ENCODE results near the gene BCAR1.
"Not testable (repeated sequence)": the region's sequence is repeated elsewhere in the genome, so short reads cannot be mapped to it uniquely, and the experiment has no call there.

The BCAR1 gene

DNA sequence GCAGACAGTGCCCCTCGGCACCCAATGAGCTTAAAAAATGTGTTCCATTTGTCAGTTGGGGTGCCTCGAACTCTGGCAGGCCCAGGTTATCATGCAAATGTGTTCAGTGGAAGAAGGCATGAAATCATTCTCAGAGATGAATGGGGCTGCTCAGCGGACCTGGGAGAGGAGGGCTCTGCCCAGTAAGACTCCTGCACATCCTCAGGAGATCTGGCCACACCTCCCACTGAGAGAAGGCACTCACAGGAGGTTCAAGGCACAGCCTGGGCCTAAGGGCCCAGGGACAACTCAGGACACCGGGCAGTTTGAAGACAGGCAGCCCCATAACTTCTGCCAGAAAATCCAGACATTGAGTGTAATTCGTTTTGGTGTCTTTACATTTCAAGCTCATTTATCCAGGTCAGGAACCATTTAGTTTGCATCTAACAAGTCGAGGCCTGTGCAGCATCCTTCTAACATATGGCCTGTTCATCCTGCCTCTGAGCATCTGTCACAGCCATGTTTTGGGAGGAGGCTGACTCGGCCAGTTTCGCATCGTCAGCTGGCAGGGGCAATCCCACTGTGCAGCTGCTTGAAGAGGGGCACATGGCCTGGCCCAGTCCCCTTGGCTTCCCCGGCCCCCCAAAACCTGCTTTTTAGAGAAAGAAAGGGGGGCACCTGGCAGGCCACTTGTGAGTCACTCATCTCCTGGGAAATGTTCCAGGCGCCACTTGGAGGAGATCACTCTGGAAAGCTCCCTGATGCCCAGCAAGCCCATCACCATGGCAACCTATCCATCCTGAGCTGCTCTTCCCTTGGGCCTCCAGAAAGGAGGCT lies 31.2 kb upstream of the BCAR1 start:
- Histone ChIP-seq H2AFZ (ENCODE audit: low read depth) (no peak overlapping the region), H3K79me2 (ENCODE audit: insufficient read depth, low read depth) (no peaks in the 10 kb centered on the region), H3K4me1 (ENCODE audit: low read depth, poor library complexity, severe bottlenecking) (no peaks in the 10 kb centered on the region), H3K9ac (no peak overlapping the region), H3K27ac (no peak overlapping the region), H3K4me3 (IDR thresholded peaks at IDR 0.05; ENCODE audit: insufficient read depth, low read depth, low read length) (no peak overlapping the region), H3K27me3 (ENCODE audit: insufficient read depth, low read depth) (no peaks in the 10 kb centered on the region), H3K36me3 (ENCODE audit: insufficient read depth) (no peaks in the 10 kb centered on the region), H3K4me2 (no peak overlapping the region), H4K20me1 (ENCODE audit: insufficient read depth) (no peaks in the 10 kb centered on the region)
- TF ChIP-seq, protein P1, sequence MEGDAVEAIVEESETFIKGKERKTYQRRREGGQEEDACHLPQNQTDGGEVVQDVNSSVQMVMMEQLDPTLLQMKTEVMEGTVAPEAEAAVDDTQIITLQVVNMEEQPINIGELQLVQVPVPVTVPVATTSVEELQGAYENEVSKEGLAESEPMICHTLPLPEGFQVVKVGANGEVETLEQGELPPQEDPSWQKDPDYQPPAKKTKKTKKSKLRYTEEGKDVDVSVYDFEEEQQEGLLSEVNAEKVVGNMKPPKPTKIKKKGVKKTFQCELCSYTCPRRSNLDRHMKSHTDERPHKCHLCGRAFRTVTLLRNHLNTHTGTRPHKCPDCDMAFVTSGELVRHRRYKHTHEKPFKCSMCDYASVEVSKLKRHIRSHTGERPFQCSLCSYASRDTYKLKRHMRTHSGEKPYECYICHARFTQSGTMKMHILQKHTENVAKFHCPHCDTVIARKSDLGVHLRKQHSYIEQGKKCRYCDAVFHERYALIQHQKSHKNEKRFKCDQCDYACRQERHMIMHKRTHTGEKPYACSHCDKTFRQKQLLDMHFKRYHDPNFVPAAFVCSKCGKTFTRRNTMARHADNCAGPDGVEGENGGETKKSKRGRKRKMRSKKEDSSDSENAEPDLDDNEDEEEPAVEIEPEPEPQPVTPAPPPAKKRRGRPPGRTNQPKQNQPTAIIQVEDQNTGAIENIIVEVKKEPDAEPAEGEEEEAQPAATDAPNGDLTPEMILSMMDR (conservative IDR thresholded peaks at IDR 0.05; ENCODE audit: low read depth, low read length): no peak

DNA sequence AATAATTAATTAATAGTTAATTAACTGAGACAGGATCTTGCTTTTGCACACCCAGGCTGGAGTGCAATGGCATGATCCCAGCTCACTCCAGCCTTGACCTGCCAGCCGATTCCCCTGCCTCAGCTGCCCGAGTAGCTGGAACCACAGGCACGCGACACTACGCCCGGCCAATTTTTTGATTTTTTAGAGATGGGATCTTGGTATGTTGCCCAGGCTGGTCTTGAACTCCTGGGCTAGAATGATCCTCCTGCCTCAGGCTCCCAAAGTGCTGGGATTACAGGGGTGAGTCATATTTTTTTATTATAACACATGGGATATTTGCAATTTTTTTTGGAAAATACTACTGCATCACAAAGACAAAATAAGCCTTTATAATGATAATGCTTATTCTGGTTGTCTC lies 30.4 kb upstream of the BCAR1 start:
- H3K27me3 ChIP-seq (ENCODE audit: insufficient read depth, low read depth): no peaks in the 10 kb centered on the region
- H4K20me1 ChIP-seq (ENCODE audit: insufficient read depth): no peaks in the 10 kb centered on the region
- H3K27ac ChIP-seq: no peak overlapping the region
- H3K9ac ChIP-seq: no peak overlapping the region
- no peak overlapping the region for H3K4me2 ChIP-seq
- no peaks in the 10 kb centered on the region for H3K4me1 ChIP-seq (ENCODE audit: low read depth, poor library complexity, severe bottlenecking)
- no peaks in the 10 kb centered on the region for H3K79me2 ChIP-seq (ENCODE audit: insufficient read depth, low read depth)
- H3K36me3 ChIP-seq (ENCODE audit: insufficient read depth): no peaks in the 10 kb centered on the region
- H3K4me3 ChIP-seq (IDR thresholded peaks at IDR 0.05; ENCODE audit: insufficient read depth, low read depth, low read length): no peak overlapping the region
- TF ChIP-seq, protein P1 (conservative IDR thresholded peaks at IDR 0.05; ENCODE audit: low read depth, low read length): no peak
- no peak overlapping the region for H2AFZ ChIP-seq (ENCODE audit: low read depth)

DNA sequence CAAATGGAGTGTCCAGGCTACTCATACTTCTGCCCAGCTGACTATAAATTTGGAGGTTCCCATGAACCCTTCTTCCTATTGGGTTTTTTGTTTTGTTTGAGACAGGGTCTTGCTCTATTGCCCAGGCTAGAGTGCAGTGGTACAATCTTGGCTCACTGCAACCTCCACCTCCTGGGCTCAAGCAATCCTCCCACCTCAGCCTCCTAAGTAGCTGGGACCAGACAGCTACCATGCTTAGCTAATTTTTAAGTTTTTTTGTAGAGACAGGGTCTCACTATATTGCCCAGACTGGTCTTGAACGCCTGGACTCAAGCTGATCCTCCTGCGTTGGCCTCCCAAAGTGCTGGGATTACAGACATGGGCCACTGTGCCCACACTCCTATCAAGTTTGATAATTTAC lies 29.6 kb upstream of the BCAR1 start:
- not testable (repeated sequence) for H3K4me3 ChIP-seq (IDR thresholded peaks at IDR 0.05; ENCODE audit: insufficient read depth, low read depth, low read length); H3K4me1 ChIP-seq (ENCODE audit: low read depth, poor library complexity, severe bottlenecking); H3K9ac ChIP-seq; H3K4me2 ChIP-seq; H3K27me3 ChIP-seq (ENCODE audit: insufficient read depth, low read depth); H3K79me2 ChIP-seq (ENCODE audit: insufficient read depth, low read depth); H2AFZ ChIP-seq (ENCODE audit: low read depth); H4K20me1 ChIP-seq (ENCODE audit: insufficient read depth); H3K36me3 ChIP-seq (ENCODE audit: insufficient read depth); H3K27ac ChIP-seq

DNA sequence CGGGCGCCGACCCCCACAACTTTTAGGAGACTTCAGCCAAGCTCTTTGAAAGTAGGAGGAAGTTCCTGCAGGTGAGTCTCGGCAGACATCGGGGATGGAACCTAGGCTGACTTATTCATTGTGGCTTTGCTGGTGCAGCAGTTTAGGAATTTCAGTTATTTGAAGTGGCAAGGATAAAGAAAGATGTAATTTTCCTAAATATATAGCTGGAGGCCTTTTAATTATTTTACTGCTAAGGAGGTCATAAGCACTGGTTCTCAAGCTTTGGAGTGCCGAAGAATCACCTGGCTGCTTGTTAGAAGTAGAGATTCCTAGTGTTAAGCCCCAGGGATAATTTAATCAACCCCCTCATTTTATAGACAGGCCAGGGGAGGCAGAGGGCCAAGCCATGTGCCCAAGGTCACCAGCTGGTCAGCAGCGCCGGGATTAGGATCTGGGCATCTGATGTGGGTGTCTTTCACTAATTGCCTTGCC lies 28.9 kb upstream of the BCAR1 start:
- no peaks in the 10 kb centered on the region for H3K27me3 ChIP-seq (ENCODE audit: insufficient read depth, low read depth)

More for the DNA sequence above, 28.9 kb upstream of the BCAR1 start:
- Histone ChIP-seq H3K27ac (no peak overlapping the region), H3K79me2 (ENCODE audit: insufficient read depth, low read depth) (no peaks in the 10 kb centered on the region), H3K4me2 (no peak overlapping the region), H3K36me3 (ENCODE audit: insufficient read depth) (no peaks in the 10 kb centered on the region), H3K4me3 (IDR thresholded peaks at IDR 0.05; ENCODE audit: insufficient read depth, low read depth, low read length) (no peak overlapping the region), H4K20me1 (ENCODE audit: insufficient read depth) (no peaks in the 10 kb centered on the region), H2AFZ (ENCODE audit: low read depth) (no peak overlapping the region), H3K4me1 (ENCODE audit: low read depth, poor library complexity, severe bottlenecking) (no peaks in the 10 kb centered on the region), H3K9ac (no peak overlapping the region)
- TF ChIP-seq, protein P1 (conservative IDR thresholded peaks at IDR 0.05; ENCODE audit: low read depth, low read length): no peak

All from KMS-11 (cell line).